RWPE1 (cell line): ENCODE results near the gene PXT1.
"Not testable (repeated sequence)": the region's sequence is repeated elsewhere in the genome, so short reads cannot be mapped to it uniquely, and the experiment has no call there.

Experiments used
- CTCF ChIA-PET: fragments of 350-600 bp; sonication (Branson Sonifier 250); formaldehyde crosslinking; extraction: SDS; loops from one replicate; lab custom pipeline; 2021; lab: Yijun Ruan, JAX
- POLR2A ChIA-PET: fragments of 400-600 bp; formaldehyde crosslinking; extraction: SDS; loops from one replicate; lab custom pipeline; 2020; ENCODE audit warnings: antibody characterized with exemption; ENCODE audit not compliant: low non-redundant PET; lab: Yijun Ruan, JAX
- DNase-seq: peaks from one replicate; pipeline ENCODE4 v3.0.0; 2012; ENCODE audit warnings: low spot score
- H3K27ac ChIP-seq: fragments of 450-650 bp; 2 replicates; pipeline ENCODE4 v1.5.1; 2017
- CTCF ChIP-seq: fragments of 450-650 bp; conservative IDR thresholded peaks from 2 replicates; pipeline ENCODE4 v1.5.1; 2017; ENCODE audit warnings: low read depth, mild to moderate bottlenecking

Gene PXT1

DNA sequence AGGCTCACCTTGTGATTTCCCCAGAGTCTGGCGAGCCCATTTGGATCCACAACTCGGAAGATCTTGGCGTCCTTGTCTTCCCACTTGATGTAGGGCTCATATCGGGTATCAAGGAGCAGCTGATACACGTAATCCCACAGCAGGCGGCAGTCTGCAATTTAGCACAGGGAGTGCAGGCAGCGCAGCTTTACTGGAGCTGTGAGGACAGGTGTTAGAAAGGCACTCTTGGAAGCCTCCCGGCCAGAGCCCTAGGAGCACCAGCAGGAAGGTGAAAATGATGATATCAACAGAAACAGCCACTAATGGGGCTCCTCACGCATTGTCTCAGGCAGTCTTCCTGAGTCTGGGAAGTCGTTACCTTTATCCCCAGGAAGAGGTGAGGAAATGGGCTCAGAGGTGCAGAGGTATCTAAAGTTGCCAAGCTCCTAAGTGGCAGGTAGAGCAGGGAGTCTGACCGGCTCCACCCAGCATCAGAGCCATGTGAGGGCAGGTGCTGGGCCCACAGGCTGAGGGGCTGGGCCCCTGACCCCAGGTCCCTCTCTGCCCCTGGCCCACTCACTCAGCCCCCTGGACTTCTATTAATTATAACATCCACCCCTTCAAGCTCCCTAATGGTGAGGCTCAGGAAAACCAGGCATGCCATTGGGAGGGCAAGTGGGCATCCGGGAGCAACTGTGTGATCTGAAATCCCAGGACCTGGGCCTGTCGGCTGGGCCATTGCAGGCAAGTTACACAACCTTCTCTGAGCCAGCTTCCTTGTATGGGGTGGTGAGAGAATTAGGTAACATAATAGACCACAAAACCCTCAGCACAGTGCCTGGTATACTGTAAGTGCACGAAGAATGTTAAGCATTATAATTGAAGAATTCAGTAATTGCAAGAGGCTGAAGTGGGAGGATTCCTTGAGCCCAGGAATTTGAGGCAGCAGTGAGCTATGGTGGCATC lies 73.5 kb downstream of the PXT1 start:
- no peak for TF ChIP-seq CTCF
- DNase-seq = no peak
- ChIA-PET POLR2A (no interaction called here), CTCF (interaction anchor here (1.6 kb wide), 1 partner anchor 9 kb away, joined by 5 read pairs; no protein-coding TSS in a partner anchor)
- H3K27ac ChIP-seq = no peak overlapping the region

GRCh38 chr6:36368421-36368820 lies 74.2 kb downstream of the PXT1 start:
- CTCF ChIA-PET = interaction anchor here (1.0 to 1.6 kb wide), 2 partner anchors 8 to 27 kb away, joined by 4 to 5 read pairs; no protein-coding TSS in a partner anchor
- no peak for TF ChIP-seq CTCF
- POLR2A ChIA-PET = no interaction called here
- no peak for DNase-seq
- no peak overlapping the region for H3K27ac ChIP-seq

GRCh38 chr6:36367743-36368142 lies 74.9 kb downstream of the PXT1 start:
- ChIA-PET POLR2A (no interaction called here), CTCF (interaction anchor here (1.0 kb wide), 1 partner anchor 27 kb away, joined by 4 read pairs; no protein-coding TSS in a partner anchor)
- no peak for TF ChIP-seq CTCF
- H3K27ac ChIP-seq = no peak overlapping the region
- DNase-seq = no peak

GRCh38 chr6:36364669-36365479 lies 77.8 kb downstream of the PXT1 start:
- TF ChIP-seq CTCF = no peak
- ChIA-PET POLR2A (no interaction called here), CTCF (interaction anchor here (1.6 kb wide), 1 partner anchor 13 kb away, joined by 3 read pairs; no protein-coding TSS in a partner anchor)
- H3K27ac ChIP-seq = no peak overlapping the region
- DNase-seq = no peak

- H3K27ac ChIP-seq, DNase-seq, POLR2A ChIA-PET: not testable (repeated sequence)
- CTCF ChIA-PET = interaction anchor here (1.6 kb wide), 1 partner anchor 12 kb away, joined by 3 read pairs; no protein-coding TSS in a partner anchor
These were observed 78.5 kb downstream of the PXT1 start for GRCh38 chr6:36364061-36364635.

GRCh38 chr6:36363371-36363752 lies 79.3 kb downstream of the PXT1 start:
- POLR2A ChIA-PET, H3K27ac ChIP-seq, DNase-seq, CTCF ChIA-PET: not testable (repeated sequence)
